Dermis blood vessel endothelial cell (primary cell): ENCODE data around the gene GPR153. TPM values are rescaled to one million over a fixed set of nuclear protein-coding genes. Genes with fewer than 3 reads are reported as not detected.

ENCODE experiments used
- DNase-seq: peaks from one replicate; pipeline ENCODE4 v3.0.0; 2010
- total RNA-seq: library from RNA; depleted of rRNA; stranded (reverse); fragments of >200 nt; gene quantifications from 2 replicates; pipeline ENCODE4 v1.2.3, GENCODE V29; 2014

The GPR153 gene
- total RNA-seq, 1 donor from 2014 or later = 2.2 TPM

GRCh38 chr1:6247651-6248050 lies 13.2 kb downstream of the GPR153 start:
- no peak for DNase-seq

GRCh38 chr1:6246497-6247467 lies 14.1 kb downstream of the GPR153 start:
- DNase-seq = peak; percentile 87

GRCh38 chr1:6245869-6246496 lies 14.9 kb downstream of the GPR153 start:
- peak; percentile 31 for DNase-seq

GRCh38 chr1:6245086-6245868 lies 15.6 kb downstream of the GPR153 start:
- DNase-seq = peak; percentile 88

- DNase-seq = no peak
Measured at GRCh38 chr1:6244401-6245049, 16.4 kb downstream of the GPR153 start.

GRCh38 chr1:6243993-6244392 lies 16.9 kb downstream of the GPR153 start, which contains the start of gene HES3:
TSS of gene HES3 (plus strand) at chr1:6244179. CDS start at chr1:6244366, 187 bp downstream.
- DNase-seq = no peak

- DNase-seq = no peak
Measured at GRCh38 chr1:6243053-6243834, 17.7 kb downstream of the GPR153 start.

- no peak for DNase-seq
Measured at GRCh38 chr1:6241887-6242740, 18.8 kb downstream of the GPR153 start.

GRCh38 chr1:6241107-6241886 lies 19.6 kb downstream of the GPR153 start:
- no peak for DNase-seq

- no peak for DNase-seq
Measured at GRCh38 chr1:6239950-6240768, 20.7 kb downstream of the GPR153 start.

GRCh38 chr1:6239213-6239752 lies 21.6 kb downstream of the GPR153 start:
- no peak for DNase-seq

- no peak for DNase-seq
Measured at GRCh38 chr1:6237093-6237492, 23.8 kb downstream of the GPR153 start.

GRCh38 chr1:6235296-6235677 lies 25.6 kb downstream of the GPR153 start:
- no peak for DNase-seq

GRCh38 chr1:6234502-6235295 lies 26.2 kb downstream of the GPR153 start:
- DNase-seq = peak; percentile 41

GRCh38 chr1:6233376-6233775 lies 27.5 kb downstream of the GPR153 start:
- no peak for DNase-seq

- DNase-seq = no peak
Measured at GRCh38 chr1:6225651-6226050, 35.2 kb downstream of the GPR153 start.

- no peak for DNase-seq
Measured at GRCh38 chr1:6224718-6225117, 36.2 kb downstream of the GPR153 start.

- DNase-seq = no peak
Measured at GRCh38 chr1:6223617-6224016, 37.3 kb downstream of the GPR153 start.
